Thoracic aorta (tissue), 2 donors: ENCODE measurements around the gene RAET1G. TPM values are rescaled to one million over a fixed set of nuclear protein-coding genes. Genes with fewer than 3 reads are reported as not detected.
"Not testable (repeated sequence)": the region's sequence is repeated elsewhere in the genome, so short reads cannot be mapped to it uniquely, and the experiment has no call there.

ENCODE experiments used
- ATAC-seq: fragments of 150-250 bp; one replicate; pipeline ENCODE4 v1.8.0; 2017; ENCODE audit warnings: low read depth; ENCODE audit not compliant: insufficient number of reproducible peaks, low FRiP score
- DNase-seq: peaks from one replicate; pipeline ENCODE4 v3.0.0-alpha.2; 2020; ENCODE audit warnings: low spot score
- H3K27ac ChIP-seq, 2 donors: fragments of 200-600 bp; sonication (generic); 1 replicate in 1 of 2; 2 replicates in 1 of 2; pipeline ENCODE4 v1.5.1; 2016; ENCODE audit warnings: mild to moderate bottlenecking in 2 of 2, moderate library complexity in 2 of 2
- H3K27me3 ChIP-seq: fragments of 200-600 bp; sonication (generic); replicated peaks from 2 replicates; pipeline ENCODE4 v1.6.0; 2016; ENCODE audit warnings: mild to moderate bottlenecking; ENCODE audit not compliant: insufficient read depth
- H3K36me3 ChIP-seq: fragments of 200-600 bp; sonication (generic); one replicate; pipeline ENCODE4 v1.5.1; 2016
- H3K4me1 ChIP-seq, 2 donors: fragments of 200-600 bp; sonication (generic); 1 replicate in 1 of 2; 2 replicates in 1 of 2; pipeline versions ENCODE4 v1.5.1 to v1.6.0; 2016; ENCODE audit warnings: low read depth in 2 of 2, mild to moderate bottlenecking in 1 of 2; ENCODE audit not compliant: control insufficient read depth in 1 of 2
- H3K4me3 ChIP-seq: fragments of 200-600 bp; sonication (generic); 2 replicates; pipeline ENCODE4 v1.5.1; 2016; ENCODE audit warnings: mild to moderate bottlenecking
- H3K9me3 ChIP-seq: fragments of 200-600 bp; sonication (generic); 2 replicates; pipeline ENCODE4 v1.5.1; 2016
- total RNA-seq, 2 donors: library from RNA; depleted of rRNA; stranded (reverse); fragments of >200 nt; gene quantifications; one replicate each; pipeline versions ENCODE4 v1.1.0 to v1.2.3, GENCODE V29; 2016
- TF ChIP-seq, protein P1 (sequence below): fragments of 200-600 bp; sonication (generic); IDR thresholded peaks from one replicate; pipeline ENCODE4 v1.5.1; 2019; ENCODE audit warnings: antibody characterized with exemption

The RAET1G gene
- total RNA-seq, 2 donors from 2014 or later: not detected

GRCh38 chr6:149962461-149963211 lies 39.7 kb upstream of the RAET1G start:
- TF ChIP-seq, protein P1, sequence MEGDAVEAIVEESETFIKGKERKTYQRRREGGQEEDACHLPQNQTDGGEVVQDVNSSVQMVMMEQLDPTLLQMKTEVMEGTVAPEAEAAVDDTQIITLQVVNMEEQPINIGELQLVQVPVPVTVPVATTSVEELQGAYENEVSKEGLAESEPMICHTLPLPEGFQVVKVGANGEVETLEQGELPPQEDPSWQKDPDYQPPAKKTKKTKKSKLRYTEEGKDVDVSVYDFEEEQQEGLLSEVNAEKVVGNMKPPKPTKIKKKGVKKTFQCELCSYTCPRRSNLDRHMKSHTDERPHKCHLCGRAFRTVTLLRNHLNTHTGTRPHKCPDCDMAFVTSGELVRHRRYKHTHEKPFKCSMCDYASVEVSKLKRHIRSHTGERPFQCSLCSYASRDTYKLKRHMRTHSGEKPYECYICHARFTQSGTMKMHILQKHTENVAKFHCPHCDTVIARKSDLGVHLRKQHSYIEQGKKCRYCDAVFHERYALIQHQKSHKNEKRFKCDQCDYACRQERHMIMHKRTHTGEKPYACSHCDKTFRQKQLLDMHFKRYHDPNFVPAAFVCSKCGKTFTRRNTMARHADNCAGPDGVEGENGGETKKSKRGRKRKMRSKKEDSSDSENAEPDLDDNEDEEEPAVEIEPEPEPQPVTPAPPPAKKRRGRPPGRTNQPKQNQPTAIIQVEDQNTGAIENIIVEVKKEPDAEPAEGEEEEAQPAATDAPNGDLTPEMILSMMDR: no peak
- no peak for DNase-seq
- Histone ChIP-seq H3K4me3 (peak overlapping the region; percentile 66), H3K27me3 (peaks cover 38% of the 10 kb centered on the region), H3K27ac (no peak overlapping the region), H3K36me3 (no peaks in the 10 kb centered on the region), H3K9me3 (no peaks in the 10 kb centered on the region), H3K4me1 (peaks cover 13 to 25% of the 10 kb centered on the region in 2 donors)
- no peak for ATAC-seq

DNA sequence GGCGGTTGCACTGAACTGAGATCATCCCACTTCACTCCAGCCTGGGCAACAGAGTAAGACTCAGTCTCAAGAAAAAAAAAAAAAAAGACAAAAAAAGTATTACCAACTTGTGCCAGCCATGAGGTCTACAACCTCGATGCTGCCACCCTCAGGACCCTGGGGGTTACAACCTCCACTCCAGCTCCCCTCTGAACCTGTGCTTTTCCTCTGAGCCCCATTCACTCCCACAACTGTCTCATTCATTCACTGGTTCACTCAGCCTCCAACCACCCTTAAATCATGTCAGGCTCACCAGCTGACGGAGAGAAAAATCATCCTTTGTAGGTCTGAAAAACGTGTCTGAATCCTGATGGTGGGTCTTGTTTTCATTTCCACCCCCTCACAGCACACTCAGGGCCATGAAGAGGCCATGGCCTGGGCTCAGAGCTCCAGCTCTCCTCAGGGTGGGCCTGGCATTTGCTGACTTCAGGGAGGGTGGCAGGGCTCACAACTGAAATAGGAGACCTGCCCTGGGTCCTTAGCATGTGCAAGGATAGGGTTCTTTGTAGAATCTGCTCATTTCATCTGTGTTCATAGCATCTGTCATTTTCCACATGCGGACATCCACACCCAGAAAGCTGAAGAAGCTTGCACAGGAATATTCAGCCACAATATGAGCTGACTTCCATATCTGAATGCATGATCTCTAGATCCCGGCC lies 39.0 kb upstream of the RAET1G start:
- Histone ChIP-seq H3K4me3 (no peak overlapping the region), H3K27ac (no peak overlapping the region), H3K4me1 (peaks cover 13 to 25% of the 10 kb centered on the region in 2 donors), H3K27me3 (peaks cover 38% of the 10 kb centered on the region), H3K9me3 (no peaks in the 10 kb centered on the region), H3K36me3 (no peaks in the 10 kb centered on the region)
- ATAC-seq (no peak), DNase-seq (no peak)
- TF ChIP-seq, protein P1: no peak

- H3K9me3 ChIP-seq: no peaks in the 10 kb centered on the region
These were observed 37.6 kb upstream of the RAET1G start for GRCh38 chr6:149960488-149960887.

DNA sequence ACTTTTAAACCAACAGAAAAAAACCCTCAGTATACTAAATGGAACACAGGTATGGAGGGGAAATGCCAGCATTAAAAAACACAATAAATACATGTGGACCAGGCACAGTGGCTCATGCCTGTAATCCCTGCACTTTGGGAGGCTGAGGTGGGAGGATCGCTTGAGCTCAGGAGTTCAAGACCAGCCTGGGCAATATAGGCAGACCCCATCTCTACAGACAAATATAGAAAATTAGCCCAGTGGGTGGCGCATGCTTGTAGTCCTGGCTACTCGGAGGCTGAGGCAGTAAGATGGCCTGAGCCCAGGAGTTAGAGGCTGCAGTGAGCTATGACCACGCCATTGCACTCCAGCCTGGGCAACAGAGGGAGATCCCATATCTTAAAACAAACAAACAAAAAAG lies 36.9 kb upstream of the RAET1G start:
- not testable (repeated sequence) for H3K27ac ChIP-seq, ATAC-seq, H3K36me3 ChIP-seq, H3K4me3 ChIP-seq, H3K9me3 ChIP-seq, DNase-seq
- Histone ChIP-seq H3K27me3 (peaks cover 40% of the 10 kb centered on the region), H3K4me1 (peaks cover 10 to 16% of the 10 kb centered on the region in 2 donors)

More at GRCh38 chr6:149960488-149960887, 37.6 kb upstream of the RAET1G start:
- Histone ChIP-seq H3K27ac (no peak overlapping the region), H3K36me3 (no peaks in the 10 kb centered on the region), H3K4me3 (no peak overlapping the region), H3K27me3 (peaks cover 42% of the 10 kb centered on the region), H3K4me1 (peaks cover 13 to 23% of the 10 kb centered on the region in 2 donors)
- DNase-seq (no peak), ATAC-seq (no peak)
- TF ChIP-seq, protein P1: no peak

- ATAC-seq, H3K9me3 ChIP-seq, H3K4me3 ChIP-seq, H3K4me1 ChIP-seq, H3K36me3 ChIP-seq, H3K27ac ChIP-seq, DNase-seq: not testable (repeated sequence)
- peaks cover 25% of the 10 kb centered on the region for H3K27me3 ChIP-seq
These were observed 35.2 kb upstream of the RAET1G start for GRCh38 chr6:149958124-149958523.

DNA sequence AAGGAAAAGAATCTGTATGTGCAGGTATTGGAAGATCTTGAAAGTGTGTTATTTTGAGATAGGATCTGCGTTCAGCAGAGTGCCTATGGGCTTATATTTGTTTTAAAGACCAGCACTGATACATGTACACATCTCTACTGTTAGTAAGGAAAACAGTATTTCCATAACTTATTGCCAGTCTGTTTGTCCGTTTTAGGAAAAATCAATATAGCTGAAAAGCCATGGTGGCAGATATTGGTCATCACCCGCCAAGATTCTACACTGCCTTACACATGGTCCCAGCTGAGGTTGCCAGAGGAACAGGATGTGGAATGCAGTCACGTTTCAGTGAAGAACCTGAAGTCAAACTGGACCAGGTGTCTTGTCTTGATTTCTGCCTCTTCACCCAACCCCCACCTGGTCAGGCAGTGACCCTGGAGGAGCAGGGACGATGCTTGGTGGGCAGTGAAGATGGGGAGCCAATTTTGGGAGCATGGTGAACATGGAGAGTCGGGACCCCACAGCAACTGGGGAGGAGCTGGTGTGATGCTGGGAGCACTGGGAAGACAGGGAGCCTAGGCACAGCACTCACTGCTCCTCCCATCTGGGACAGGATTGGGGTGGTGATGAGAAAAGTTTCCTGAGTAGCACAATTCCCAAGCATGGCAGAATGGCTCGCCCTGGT lies 32.9 kb upstream of the RAET1G start:
- H3K27me3 ChIP-seq: peaks cover 14% of the 10 kb centered on the region
- H3K4me3 ChIP-seq, DNase-seq, ATAC-seq, H3K9me3 ChIP-seq, H3K4me1 ChIP-seq, H3K27ac ChIP-seq, H3K36me3 ChIP-seq: not testable (repeated sequence)

DNA sequence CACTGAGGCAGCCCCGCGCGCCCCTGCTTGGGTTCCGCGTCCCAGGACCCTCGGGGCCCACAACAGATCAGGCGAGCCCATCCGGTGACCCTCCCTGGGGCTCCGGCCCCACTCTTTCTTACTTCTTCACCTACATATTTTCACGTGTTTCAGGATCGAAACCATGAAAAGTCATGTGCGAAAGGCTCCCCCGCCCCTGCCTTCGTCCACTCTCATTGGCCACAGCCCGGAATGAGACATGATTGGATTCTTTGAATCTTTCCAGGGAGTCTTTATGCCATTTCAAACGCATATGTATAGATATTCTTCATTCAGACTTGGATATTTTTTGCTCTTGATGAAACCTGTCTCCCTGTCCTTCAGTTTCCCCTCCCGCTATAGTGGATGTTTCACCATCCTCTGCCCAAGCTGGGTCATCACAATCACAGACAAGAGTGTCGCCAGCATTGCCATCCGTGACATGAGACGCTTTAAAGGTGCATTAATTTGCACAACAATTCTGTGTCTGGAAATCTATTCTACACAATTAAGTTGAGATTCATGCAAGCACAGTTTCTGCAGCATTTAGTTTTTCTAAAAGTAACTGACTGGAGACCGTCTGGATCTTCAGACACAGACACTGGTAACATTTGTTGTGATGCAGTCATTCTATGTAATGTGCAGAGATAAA lies 32.2 kb upstream of the RAET1G start:
- not testable (repeated sequence) for ATAC-seq, H3K4me3 ChIP-seq, H3K4me1 ChIP-seq, H3K9me3 ChIP-seq, H3K36me3 ChIP-seq, DNase-seq, H3K27ac ChIP-seq
- H3K27me3 ChIP-seq: peaks cover 13% of the 10 kb centered on the region

DNA sequence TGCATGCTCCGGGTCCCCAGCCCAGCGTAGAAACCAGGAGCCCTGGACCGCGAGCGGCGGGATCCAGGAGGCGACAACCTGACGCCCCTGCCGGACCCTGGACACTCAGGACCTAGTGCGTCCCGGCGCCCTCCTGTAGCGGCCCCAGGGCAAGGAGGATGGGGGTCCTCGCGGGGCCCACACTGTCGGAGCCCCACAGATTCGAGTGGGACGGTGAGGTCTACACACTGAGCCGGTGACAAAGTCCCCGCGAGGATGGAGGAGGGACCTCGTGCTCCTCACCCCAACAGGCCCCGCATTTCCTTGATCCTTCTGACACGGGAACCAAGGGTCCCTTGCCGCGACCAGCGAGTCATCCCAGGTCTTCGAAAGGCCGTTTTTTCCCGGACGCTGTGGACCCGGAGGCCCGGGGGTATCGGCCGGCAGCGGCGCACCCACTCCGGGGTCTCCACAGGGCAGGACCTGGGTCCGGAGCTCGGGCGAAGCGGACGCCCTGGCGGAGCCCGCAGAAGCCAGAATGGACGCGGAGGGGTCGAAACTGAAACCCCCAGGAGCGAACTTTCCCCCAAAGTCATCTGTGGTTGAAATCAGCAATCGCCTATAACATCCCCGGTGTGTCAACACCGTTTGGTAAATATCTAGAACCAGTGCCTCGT lies 31.5 kb upstream of the RAET1G start:
- peaks cover 13% of the 10 kb centered on the region for H3K27me3 ChIP-seq
- not testable (repeated sequence) for H3K4me3 ChIP-seq, DNase-seq

More for the DNA sequence above, 31.5 kb upstream of the RAET1G start:
- H3K27ac ChIP-seq, H3K4me1 ChIP-seq, H3K36me3 ChIP-seq, H3K9me3 ChIP-seq, ATAC-seq: not testable (repeated sequence)
